Mucosa of descending colon (tissue), 3 donors: ENCODE measurements around the gene CASK. TPM values are rescaled to one million over a fixed set of nuclear protein-coding genes. Genes with fewer than 3 reads are reported as not detected.

ENCODE experiments used
- ATAC-seq: fragments of 200-7000 bp; cut with Tn5 transposase; one replicate; pipeline ENCODE4 v1.9.1; 2020; ENCODE audit warnings: mild to moderate bottlenecking, moderate library complexity
- DNase-seq, 3 donors: peaks; one replicate each; pipeline ENCODE4 v3.0.0-alpha.2; 2020
- H3K36me3 ChIP-seq: fragments of 200-600 bp; one replicate; pipeline ENCODE4 v1.8.0; 2021; ENCODE audit warnings: low read depth, mild to moderate bottlenecking
- H3K4me1 ChIP-seq: fragments of 200-600 bp; one replicate; pipeline ENCODE4 v1.8.0; 2021; ENCODE audit warnings: low read depth, mild to moderate bottlenecking
- H3K4me3 ChIP-seq: fragments of 200-600 bp; one replicate; pipeline ENCODE4 v1.8.0; 2021; ENCODE audit warnings: mild to moderate bottlenecking
- H3K9me3 ChIP-seq: fragments of 200-600 bp; one replicate; pipeline ENCODE4 v1.8.0; 2021; ENCODE audit warnings: mild to moderate bottlenecking
- CTCF ChIP-seq: fragments of 200-600 bp; IDR thresholded peaks from one replicate; pipeline ENCODE4 v1.8.0; 2022; ENCODE audit warnings: antibody characterized with exemption, mild to moderate bottlenecking
- intact Hi-C, 2 donors: fragments of 100-400 bp; cut with DNase I in 1 of 2; cut with micrococcal nuclease in 1 of 2; formaldehyde crosslinking; loops; one replicate each; pipeline versions ENCODE4 v1.11.0 to v1.11.1; 2022; cut with DNase I, micrococcal nuclease
- total RNA-seq, 3 donors: library from RNA; stranded (reverse); fragmentation: NEBNext Ultra II Directional in 2 of 3; extraction: Animal tissue kit (Norgen Biotek cat#: 25700) in 2 of 3; gene quantifications; one replicate each; pipeline versions ENCODE4 v1.2.1 to v1.2.4, GENCODE V29; 2021 to 2023
- donor health status: DM: no; HTN: no; CAD: no; lungs with moderate emphysema.
- donor health status: DM: no; HTN: no; CAD: no.
- donor health status: DM: no; HTN: yes; CAD: no.

Gene CASK
- total RNA-seq, 3 donors from 2014 or later = 50.6 to 108 (median 83.3) TPM

GRCh38 chrX:41490446-41490845, 432.9 kb downstream of the CASK start:
- Histone ChIP-seq H3K4me3 (no peak overlapping the region), H3K9me3 (no peaks in the 10 kb centered on the region), H3K4me1 (no peaks in the 10 kb centered on the region), H3K36me3 (no peaks in the 10 kb centered on the region)
- intact Hi-C loops = no loop called here
- TF ChIP-seq CTCF = no peak
- DNase-seq (no peak), ATAC-seq (no peak)

- TF ChIP-seq CTCF = no peak
- Histone ChIP-seq H3K4me1 (no peaks in the 10 kb centered on the region), H3K4me3 (no peak overlapping the region), H3K9me3 (no peaks in the 10 kb centered on the region), H3K36me3 (no peaks in the 10 kb centered on the region)
- intact Hi-C loops = no loop called here
- DNase-seq = no peak
- ATAC-seq = peak; percentile 47
These were observed 441.1 kb downstream of the CASK start for GRCh38 chrX:41482154-41482850.

- TF ChIP-seq CTCF = no peak
- ATAC-seq = peak; percentile 45
These were observed 441.9 kb downstream of the CASK start for GRCh38 chrX:41481264-41482109.

GRCh38 chrX:41480508-41481260, 442.7 kb downstream of the CASK start:
- no peaks in the 10 kb centered on the region for H3K4me1 ChIP-seq
- no peaks in the 10 kb centered on the region for H3K36me3 ChIP-seq
- ATAC-seq (no peak), DNase-seq (no peak)
- H3K9me3 ChIP-seq = no peaks in the 10 kb centered on the region
- no peak overlapping the region for H3K4me3 ChIP-seq
- intact Hi-C loops = no loop called here
- TF ChIP-seq CTCF = no peak

More at GRCh38 chrX:41481264-41482109, 441.9 kb downstream of the CASK start:
- H3K36me3 ChIP-seq = no peaks in the 10 kb centered on the region
- H3K4me1 ChIP-seq = no peaks in the 10 kb centered on the region
- peak in 1 of 3 donors; percentile 15 for DNase-seq
- H3K4me3 ChIP-seq = no peak overlapping the region
- intact Hi-C loops = no loop called here
- no peaks in the 10 kb centered on the region for H3K9me3 ChIP-seq

DNA sequence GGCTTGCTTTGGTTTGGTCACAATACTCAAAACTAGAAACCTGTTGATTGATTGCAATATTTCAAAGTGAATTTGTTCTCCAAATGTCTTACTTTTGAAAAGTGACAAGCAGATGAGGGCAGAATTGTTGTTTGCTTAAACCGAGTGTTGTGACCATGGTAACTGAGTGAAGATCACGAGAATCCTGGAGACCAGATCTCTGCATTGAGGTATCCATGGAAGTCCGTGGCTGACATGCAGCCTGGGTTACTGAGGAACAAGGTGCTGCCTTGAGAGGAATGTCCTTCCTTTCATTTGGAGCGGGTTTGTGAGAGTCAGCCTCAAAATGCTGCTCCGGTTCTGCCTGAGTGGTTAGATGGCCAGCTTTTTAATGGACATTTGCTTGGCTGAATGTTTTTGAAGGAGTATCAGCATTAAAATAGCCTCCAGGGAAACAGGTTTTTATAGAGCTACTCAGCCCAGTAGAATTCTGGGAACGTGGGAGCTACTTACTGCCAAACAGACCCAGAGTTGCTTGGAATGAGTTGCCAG, 444.9 kb downstream of the CASK start:
- intact Hi-C loops = no loop called here
- Histone ChIP-seq H3K36me3 (no peaks in the 10 kb centered on the region), H3K9me3 (no peaks in the 10 kb centered on the region), H3K4me3 (no peak overlapping the region), H3K4me1 (no peaks in the 10 kb centered on the region)
- no peak for TF ChIP-seq CTCF
- ATAC-seq (no peak), DNase-seq (no peak)
